Neutrophil (primary cell): ENCODE results near the gene VPS26A.

Experiments used
- H3K27ac ChIP-seq: fragments of 200-600 bp; sonication (generic); 2 replicates; pipeline ENCODE4 v1.5.1; 2016; ENCODE audit warnings: mild to moderate bottlenecking, moderate library complexity
- H3K27me3 ChIP-seq: fragments of 200-600 bp; sonication (generic); 2 replicates; pipeline ENCODE4 v1.6.0; 2016; ENCODE audit warnings: mild to moderate bottlenecking
- H3K36me3 ChIP-seq: fragments of 200-600 bp; sonication (generic); 2 replicates; pipeline ENCODE4 v1.5.1; 2017
- H3K4me1 ChIP-seq, 2 experiments: fragments of 200-600 bp in 1 of 2; sonication (generic) in 1 of 2; 1 replicate in 1 of 2; 2 replicates in 1 of 2; pipeline versions ENCODE4 v1.5.1 to v1.6.1; 2013 to 2016; ENCODE audit warnings: low read depth in 1 of 2, low read length in 1 of 2, mild to moderate bottlenecking in 1 of 2, moderate library complexity in 1 of 2; ENCODE audit not compliant: control insufficient read depth in 1 of 2, insufficient read depth in 1 of 2
- H3K4me3 ChIP-seq, 2 experiments: fragments of 200-600 bp in 1 of 2; sonication (generic) in 1 of 2; 1 replicate in 1 of 2; 2 replicates in 1 of 2; pipeline ENCODE4 v1.5.1; 2013 to 2016; ENCODE audit warnings: low read depth in 1 of 2, low read length in 1 of 2, mild to moderate bottlenecking in 1 of 2, moderate library complexity in 1 of 2
- H3K9me3 ChIP-seq: fragments of 200-600 bp; sonication (generic); 2 replicates; pipeline ENCODE4 v1.5.1; 2016
- TF ChIP-seq, protein P1 (sequence below): fragments of 200-600 bp; sonication (generic); IDR thresholded peaks from 2 replicates; pipeline ENCODE4 v1.5.1; 2016; ENCODE audit warnings: antibody characterized with exemption

Gene VPS26A

DNA sequence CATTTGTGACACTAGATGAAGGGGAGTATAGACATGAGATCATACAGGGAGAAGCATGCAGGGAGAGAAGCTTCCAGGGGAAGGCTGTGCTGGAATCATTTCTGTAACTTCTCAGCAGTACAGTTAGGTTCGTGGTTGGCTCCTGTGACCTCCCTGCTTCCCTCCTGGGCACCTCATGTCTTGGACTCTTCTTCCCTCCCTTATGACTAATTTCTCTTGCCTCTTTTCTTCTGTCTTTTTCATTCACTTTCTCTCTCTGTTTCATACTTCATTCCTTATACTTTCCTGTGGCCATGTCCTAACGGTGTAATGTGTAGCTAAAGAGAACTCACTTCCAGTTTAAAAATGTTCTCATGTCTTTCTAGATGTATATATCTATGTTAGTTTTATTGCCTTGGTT is 77.1 kb downstream of the VPS26A start:
- Histone ChIP-seq H3K36me3 (peaks cover 34% of the 10 kb centered on the region), H3K9me3 (no peaks in the 10 kb centered on the region)
- TF ChIP-seq, protein P1, sequence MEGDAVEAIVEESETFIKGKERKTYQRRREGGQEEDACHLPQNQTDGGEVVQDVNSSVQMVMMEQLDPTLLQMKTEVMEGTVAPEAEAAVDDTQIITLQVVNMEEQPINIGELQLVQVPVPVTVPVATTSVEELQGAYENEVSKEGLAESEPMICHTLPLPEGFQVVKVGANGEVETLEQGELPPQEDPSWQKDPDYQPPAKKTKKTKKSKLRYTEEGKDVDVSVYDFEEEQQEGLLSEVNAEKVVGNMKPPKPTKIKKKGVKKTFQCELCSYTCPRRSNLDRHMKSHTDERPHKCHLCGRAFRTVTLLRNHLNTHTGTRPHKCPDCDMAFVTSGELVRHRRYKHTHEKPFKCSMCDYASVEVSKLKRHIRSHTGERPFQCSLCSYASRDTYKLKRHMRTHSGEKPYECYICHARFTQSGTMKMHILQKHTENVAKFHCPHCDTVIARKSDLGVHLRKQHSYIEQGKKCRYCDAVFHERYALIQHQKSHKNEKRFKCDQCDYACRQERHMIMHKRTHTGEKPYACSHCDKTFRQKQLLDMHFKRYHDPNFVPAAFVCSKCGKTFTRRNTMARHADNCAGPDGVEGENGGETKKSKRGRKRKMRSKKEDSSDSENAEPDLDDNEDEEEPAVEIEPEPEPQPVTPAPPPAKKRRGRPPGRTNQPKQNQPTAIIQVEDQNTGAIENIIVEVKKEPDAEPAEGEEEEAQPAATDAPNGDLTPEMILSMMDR = no peak

GRCh38 chr10:69202332-69202731 is 78.4 kb downstream of the VPS26A start:
- no peaks in the 10 kb centered on the region for H3K27me3 ChIP-seq
- H3K9me3 ChIP-seq = no peaks in the 10 kb centered on the region
- TF ChIP-seq, protein P1 = no peak
- no peak overlapping the region for H3K4me3 ChIP-seq
- H3K36me3 ChIP-seq = peaks cover 29% of the 10 kb centered on the region
- H3K27ac ChIP-seq = no peak overlapping the region
- no peaks in the 10 kb centered on the region for H3K4me1 ChIP-seq

More for the DNA sequence above, 77.1 kb downstream of the VPS26A start:
- H3K27me3 ChIP-seq = no peaks in the 10 kb centered on the region
- no peak overlapping the region for H3K4me3 ChIP-seq
- H3K4me1 ChIP-seq = no peaks in the 10 kb centered on the region
- H3K27ac ChIP-seq = no peak overlapping the region

GRCh38 chr10:69208761-69209160 is 84.8 kb downstream of the VPS26A start:
- Histone ChIP-seq H3K27ac (no peak overlapping the region), H3K4me1 (no peaks in the 10 kb centered on the region), H3K9me3 (no peaks in the 10 kb centered on the region), H3K27me3 (no peaks in the 10 kb centered on the region), H3K4me3 (no peak overlapping the region), H3K36me3 (peaks cover 26% of the 10 kb centered on the region)
- TF ChIP-seq, protein P1 = no peak

GRCh38 chr10:69209787-69210484 is 86.0 kb downstream of the VPS26A start:
- Histone ChIP-seq H3K4me1 (peaks cover 6 to 9% of the 10 kb centered on the region in 2 experiments), H3K27ac (no peak overlapping the region), H3K36me3 (peaks cover 18% of the 10 kb centered on the region), H3K4me3 (no peak overlapping the region), H3K27me3 (no peaks in the 10 kb centered on the region), H3K9me3 (no peaks in the 10 kb centered on the region)
- TF ChIP-seq, protein P1 = no peak

DNA sequence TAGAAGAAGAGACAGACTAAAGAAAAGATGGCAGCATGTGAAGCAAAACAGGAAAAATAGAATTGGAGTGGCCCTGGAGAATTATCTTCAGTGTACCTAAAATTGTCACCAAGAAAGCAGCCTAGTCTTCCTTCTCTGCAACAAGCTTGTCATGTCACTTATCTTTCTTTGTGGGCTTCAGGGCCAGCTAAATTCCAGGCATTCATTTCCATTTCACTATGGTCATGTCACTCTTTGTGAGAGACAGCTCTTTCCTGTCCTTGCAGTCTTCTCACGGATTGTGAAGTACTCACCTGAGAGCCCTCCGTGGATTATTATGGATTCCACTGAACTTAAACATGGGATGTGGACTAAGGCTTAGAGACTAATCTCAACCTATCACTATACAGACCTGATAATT is 87.1 kb downstream of the VPS26A start:
- no peaks in the 10 kb centered on the region for H3K27me3 ChIP-seq
- H3K9me3 ChIP-seq = no peaks in the 10 kb centered on the region
- H3K36me3 ChIP-seq = peaks cover 12% of the 10 kb centered on the region
- H3K27ac ChIP-seq = no peak overlapping the region
- TF ChIP-seq, protein P1 = no peak
- no peak overlapping the region for H3K4me3 ChIP-seq
- H3K4me1 ChIP-seq = peaks cover 16 to 20% of the 10 kb centered on the region in 2 experiments
